Cardiac fibroblast (primary cell): ENCODE data around the gene SERPINA1.

Source experiments
- DNase-seq, 2 donors: peaks; one replicate each; pipeline versions ENCODE4 v3.0.0 to v3.0.0-alpha.2; 2010; ENCODE audit warnings: low read depth in 2 of 2
- H3K4me3 ChIP-seq, 2 donors: replicated peaks in 1 of 2; 1 replicate in 1 of 2; 2 replicates in 1 of 2; pipeline ENCODE4 v1.5.1; 2011; ENCODE audit warnings: low read depth in 2 of 2, low read length in 2 of 2, mild to moderate bottlenecking in 2 of 2, moderate library complexity in 1 of 2
- CTCF ChIP-seq: IDR thresholded peaks from one replicate; pipeline ENCODE4 v1.5.1; 2011; ENCODE audit warnings: low read depth, mild to moderate bottlenecking, low read length, inconsistent platforms

The SERPINA1 gene

GRCh38 chr14:94389104-94389469 lies 685 bp upstream of the SERPINA1 start:
- no peak overlapping the region for H3K4me3 ChIP-seq
- TF ChIP-seq CTCF = no peak
- no peak for DNase-seq

- DNase-seq = no peak
- TF ChIP-seq CTCF = no peak
- no peak overlapping the region for H3K4me3 ChIP-seq
Observed at GRCh38 chr14:94388027-94388383, 397 bp downstream of the SERPINA1 start.

GRCh38 chr14:94387051-94388026 lies 1.1 kb downstream of the SERPINA1 start:
- DNase-seq = no peak
- TF ChIP-seq CTCF = no peak
- no peak overlapping the region for H3K4me3 ChIP-seq

GRCh38 chr14:94386085-94387031 lies 2.0 kb downstream of the SERPINA1 start:
- DNase-seq = no peak
- no peak for TF ChIP-seq CTCF
- no peak overlapping the region for H3K4me3 ChIP-seq

- TF ChIP-seq CTCF = no peak
- no peak overlapping the region for H3K4me3 ChIP-seq
- DNase-seq = no peak
Observed at GRCh38 chr14:94385553-94386057, 2.8 kb downstream of the SERPINA1 start.

- H3K4me3 ChIP-seq = no peak overlapping the region
- no peak for TF ChIP-seq CTCF
Observed at GRCh38 chr14:94384342-94384741, 4.1 kb downstream of the SERPINA1 start.

More at GRCh38 chr14:94384342-94384741, 4.1 kb downstream of the SERPINA1 start:
- DNase-seq = no peak
